GM18505 (cell line): ENCODE measurements around the gene TTLL11.

Experiments
- ATAC-seq: cut with Tn5 transposase; IDR thresholded peaks from one replicate; pipeline ENCODE4 v1.9.1; 2021; ENCODE audit not compliant: unreplicated experiment
- POLR2A ChIP-seq: IDR thresholded peaks from 4 replicates; pipeline ENCODE4 v1.6.1; 2011; ENCODE audit warnings: borderline replicate concordance; ENCODE audit not compliant: insufficient read depth, insufficient read length; ENCODE audit errors: extremely low read depth

Gene TTLL11

DNA sequence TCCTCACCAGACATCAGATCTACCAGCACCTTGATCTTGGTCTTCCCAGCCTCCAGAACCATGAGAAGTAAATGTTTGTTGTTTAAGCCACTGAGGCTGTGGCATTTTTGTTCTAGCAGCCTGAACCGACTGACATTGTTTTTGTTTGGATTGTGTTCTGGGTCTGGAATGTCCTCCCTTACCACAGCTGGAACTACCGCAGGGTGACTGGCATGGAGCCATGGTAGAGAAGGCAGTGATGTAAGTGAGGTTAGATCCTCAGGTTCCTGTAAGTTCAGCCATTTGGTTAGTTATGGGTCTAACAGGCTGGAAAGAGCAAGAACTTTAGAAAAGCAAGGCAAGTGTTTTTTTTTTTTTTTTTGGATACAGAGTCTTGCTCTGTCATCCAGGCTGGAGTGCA, 232.4 kb downstream of the TTLL11 start:
- ATAC-seq = no peak
- TF ChIP-seq POLR2A = no peak

DNA sequence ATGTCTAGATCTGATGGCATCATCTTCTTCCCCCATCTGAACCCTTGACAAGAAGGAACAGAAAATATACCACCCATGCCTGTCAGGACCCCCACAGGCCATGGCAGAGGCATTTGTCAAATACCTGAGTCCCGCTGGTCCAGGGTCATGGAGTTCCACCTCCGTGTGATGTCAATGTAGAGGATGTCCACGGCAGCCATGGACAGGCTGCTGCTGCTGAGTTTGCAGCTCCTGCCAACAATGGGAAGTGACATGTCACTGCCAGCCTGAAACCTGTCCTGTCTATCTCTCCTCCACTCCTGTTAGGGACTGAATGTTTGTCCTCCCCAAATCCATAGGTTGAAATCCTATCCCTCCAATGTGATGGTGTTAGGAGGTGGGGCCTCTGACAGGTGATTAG, 232.9 kb downstream of the TTLL11 start:
- no peak for ATAC-seq
- TF ChIP-seq POLR2A = no peak

DNA sequence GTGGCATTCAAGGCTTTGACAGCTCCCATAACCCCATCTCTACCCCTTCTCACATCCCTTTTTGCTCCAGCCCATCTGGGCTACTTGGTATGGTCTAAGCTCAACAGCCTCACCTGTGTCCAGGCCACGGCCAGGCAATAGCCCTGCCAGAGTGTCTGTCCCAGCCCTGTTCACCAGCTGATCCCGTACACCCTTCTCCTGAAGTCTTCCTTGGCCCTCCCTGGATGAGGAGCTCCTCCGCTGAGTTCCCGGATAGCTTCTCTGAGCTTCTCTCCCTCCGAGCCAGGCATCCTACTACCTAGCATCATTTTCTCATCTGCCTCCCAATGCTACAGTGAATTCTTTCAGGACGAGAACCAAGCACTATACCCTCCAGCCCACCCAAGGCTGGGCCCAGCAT, 233.5 kb downstream of the TTLL11 start:
- no peak for ATAC-seq
- TF ChIP-seq POLR2A = no peak

- TF ChIP-seq POLR2A = no peak
- ATAC-seq = no peak
These were observed 234.3 kb downstream of the TTLL11 start for GRCh38 chr9:121858788-121859187.

- no peak for ATAC-seq
- TF ChIP-seq POLR2A = no peak
These were observed 235.2 kb downstream of the TTLL11 start for GRCh38 chr9:121857928-121858327.

DNA sequence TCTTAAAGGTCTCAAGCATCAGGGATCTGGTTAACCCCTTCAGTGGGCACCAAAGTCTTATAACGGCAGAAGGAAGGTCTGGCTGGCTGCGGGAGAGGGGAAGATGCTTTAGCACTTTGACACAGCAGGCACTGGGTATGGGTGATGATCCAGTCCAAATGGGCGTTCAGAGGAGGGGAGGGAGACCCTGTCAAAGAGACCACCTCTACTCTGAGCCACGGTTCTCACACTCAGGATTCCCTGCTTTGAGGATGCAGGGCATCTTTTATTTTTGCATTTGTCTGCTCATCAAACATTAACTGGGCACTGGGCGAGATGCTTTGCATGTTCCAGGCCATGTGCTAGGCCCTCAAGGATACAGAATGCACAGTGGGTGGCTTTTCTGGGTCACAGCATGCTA, 237.6 kb downstream of the TTLL11 start:
- ATAC-seq = no peak
- no peak for TF ChIP-seq POLR2A

DNA sequence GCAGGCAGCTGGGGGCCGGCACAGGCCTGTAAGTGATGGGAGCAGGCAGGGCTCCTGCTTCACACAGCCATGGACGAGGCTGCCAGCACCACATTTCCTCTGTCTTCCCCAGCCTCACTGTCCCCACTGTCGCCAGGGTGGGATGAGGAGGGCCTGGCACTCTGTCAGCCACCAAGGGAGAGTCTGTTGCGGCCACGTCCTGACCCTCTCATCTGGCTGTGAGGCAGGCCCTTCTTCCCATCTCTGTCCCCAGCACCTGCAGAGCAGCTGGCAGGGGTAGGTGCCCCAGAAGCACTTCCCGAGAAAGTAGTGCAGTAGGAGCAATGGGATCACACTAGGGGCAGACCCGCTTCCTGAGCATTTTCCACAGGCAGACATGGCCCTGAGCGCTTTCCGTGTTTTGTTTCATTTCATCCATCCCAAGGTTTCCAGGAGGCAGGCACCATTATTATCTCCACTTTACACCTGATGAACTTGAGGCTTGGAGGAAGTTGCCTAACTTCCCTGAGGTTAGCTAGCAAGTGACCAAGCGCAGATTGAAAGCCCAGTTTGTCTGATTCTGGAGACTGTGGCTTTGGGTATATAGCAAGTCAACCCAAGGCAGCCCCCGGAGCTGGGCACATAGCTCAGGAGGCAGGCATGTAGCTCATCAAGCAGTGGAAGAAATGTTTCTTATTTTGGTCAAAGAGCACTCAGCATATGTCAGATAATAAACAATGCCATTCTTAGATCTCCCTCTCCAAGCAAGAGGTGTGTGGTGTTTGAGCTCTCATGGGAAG, 239.3 kb downstream of the TTLL11 start:
- no peak for TF ChIP-seq POLR2A
- ATAC-seq = no peak

- TF ChIP-seq POLR2A = no peak
- no peak for ATAC-seq
These were observed 240.2 kb downstream of the TTLL11 start for GRCh38 chr9:121852651-121853616.

DNA sequence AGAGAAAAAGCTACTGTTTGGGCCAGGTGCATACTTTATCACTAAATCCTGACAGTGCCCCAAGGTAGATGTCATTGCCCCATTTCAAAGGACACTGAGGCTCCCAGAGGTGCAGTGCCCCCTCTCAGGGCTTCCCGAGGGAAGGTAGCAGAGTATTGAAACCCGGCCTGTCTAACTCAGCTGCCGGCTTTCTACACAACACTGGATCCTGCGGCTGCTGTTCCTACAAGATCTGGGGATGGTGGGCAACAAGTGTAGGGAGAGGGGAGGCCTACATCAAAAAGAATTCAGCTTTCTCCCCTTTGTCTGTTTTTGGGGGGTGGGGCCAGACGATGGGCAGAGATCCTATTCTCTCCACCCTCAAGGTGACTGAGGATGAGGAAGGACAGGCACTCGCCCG, 240.9 kb downstream of the TTLL11 start:
- no peak for ATAC-seq
- no peak for TF ChIP-seq POLR2A

GRCh38 chr9:121851641-121852091, 241.4 kb downstream of the TTLL11 start:
- no peak for TF ChIP-seq POLR2A
- no peak for ATAC-seq

DNA sequence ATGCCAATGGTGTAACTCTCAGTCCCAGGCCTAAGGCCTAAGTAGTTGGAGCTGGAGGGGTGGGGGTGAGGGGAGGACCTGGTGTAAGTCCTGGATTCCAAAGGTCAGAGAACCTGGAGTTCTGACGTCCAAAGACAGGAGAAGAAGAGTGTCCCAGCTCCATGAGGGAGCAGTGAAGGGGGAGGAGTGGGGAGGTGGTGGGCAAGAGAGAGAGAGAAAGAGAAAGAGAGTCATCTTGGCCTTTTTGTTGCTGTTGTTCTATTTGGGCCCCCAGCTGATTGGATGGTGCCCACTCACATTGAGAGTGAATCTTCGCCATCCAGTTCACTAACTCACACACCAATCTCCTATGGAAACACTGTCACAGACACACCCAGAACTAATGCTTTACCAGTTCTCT, 242.7 kb downstream of the TTLL11 start:
- ATAC-seq = no peak

GRCh38 chr9:121849554-121849953, 243.6 kb downstream of the TTLL11 start:
- no peak for ATAC-seq
- TF ChIP-seq POLR2A = no peak

More for the DNA sequence above, 242.7 kb downstream of the TTLL11 start:
- no peak for TF ChIP-seq POLR2A

- no peak for TF ChIP-seq POLR2A
- ATAC-seq = no peak
These were observed 248.5 kb downstream of the TTLL11 start for GRCh38 chr9:121844562-121844961.
